ENCODE results near the gene DOCK3. TPM values are rescaled to one million over a fixed set of nuclear protein-coding genes. Genes with fewer than 3 reads are reported as not detected.
"Not testable (repeated sequence)": the region's sequence is repeated elsewhere in the genome, so short reads cannot be mapped to it uniquely, and the experiment has no call there.

DOCK3 gene
- total and polyA plus RNA-seq, 2 donors (not counting 3 experiments of a cell fraction or from before 2014, with no cell fraction given), result 0.08 to 0.13 TPM

DNA sequence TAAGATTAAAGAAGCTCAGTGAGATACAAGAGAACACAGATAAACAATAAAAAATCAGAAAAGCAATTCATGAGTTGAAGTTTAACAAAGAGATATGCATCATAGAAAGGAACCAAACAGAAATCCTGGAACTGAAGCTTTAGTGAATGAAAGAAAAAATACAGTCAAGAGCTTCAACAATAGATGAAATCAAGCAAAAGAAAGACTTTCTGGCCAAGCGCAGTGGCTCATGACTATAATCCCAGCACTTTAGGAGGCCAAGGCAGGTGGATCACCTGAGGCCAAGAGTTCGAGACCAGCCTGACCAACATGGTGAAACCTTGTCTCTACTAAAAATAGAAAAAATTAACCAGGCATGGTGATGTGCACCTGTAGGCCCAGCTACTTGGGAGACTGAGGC is 408.8 kb downstream of the DOCK3 start:
- TF ChIP-seq MAX (IDR thresholded peaks at IDR 0.05; ENCODE audit: insufficient read depth, insufficient read length), result no peak
- TF ChIP-seq MYC (IDR thresholded peaks at IDR 0.05; ENCODE audit: low read depth, low read length), result no peak
- TF ChIP-seq POLR2AphosphoS5 (IDR thresholded peaks at IDR 0.05; ENCODE audit: insufficient read depth, low read depth, low read length), result no peak
- no peak for TF ChIP-seq EZH2 (IDR thresholded peaks at IDR 0.05; ENCODE audit: borderline replicate concordance, low read depth, low read length, severe bottlenecking)
- DNase-seq (ENCODE audit: low read depth, low spot score) (no peak), FAIRE-seq (no peak)
- no peaks in the 10 kb centered on the region for H3K79me2 ChIP-seq (ENCODE audit: control insufficient read depth, insufficient read depth, low read length)
- H2AFZ ChIP-seq (ENCODE audit: low read depth, low read length), result no peak overlapping the region
- intact Hi-C loops (cut with micrococcal nuclease), result no loop called here
- H3K4me2 ChIP-seq (ENCODE audit: insufficient read depth, low read length), result no peak overlapping the region
- BruUV-seq (replicated peaks), result no TSS peak
- H3K36me3 ChIP-seq (ENCODE audit: control insufficient read depth in 2 of 2, extremely low read depth in 1 of 2, insufficient read depth in 2 of 2, low read length in 2 of 2), result no peaks in the 10 kb centered on the region
- H4K20me1 ChIP-seq (replicated peaks; ENCODE audit: control insufficient read depth, extremely low read depth, insufficient read depth, low read length), result no peaks in the 10 kb centered on the region
- H3K27me3 ChIP-seq (ENCODE audit: control insufficient read depth in 2 of 2, insufficient read depth in 2 of 2, low read length in 2 of 2), result no peaks in the 10 kb centered on the region
- dilution Hi-C loops (cut with MboI; ENCODE audit: extremely low pct_ligation_motif_present, low sequenced_read_pairs), result no loop called here
- no peak overlapping the region for H3K27ac ChIP-seq (ENCODE audit: insufficient read depth, low read depth, low read length)
- peaks cover 3% of the 10 kb centered on the region for H3K9me3 ChIP-seq (replicated peaks; ENCODE audit: control insufficient read depth, insufficient read depth, low read length)
- H3K4me1 ChIP-seq (ENCODE audit: control insufficient read depth, extremely low read depth, insufficient read depth, low read length), result no peaks in the 10 kb centered on the region
- POLR2A ChIA-PET, result no interaction called here
- H3K9ac ChIP-seq (replicated peaks; ENCODE audit: extremely low read depth, insufficient read depth, low read length), result no peak overlapping the region
- H3K4me3 ChIP-seq (replicated peaks in 1 of 3; ENCODE audit: insufficient read depth in 1 of 3, low read depth in 1 of 3, low read length in 3 of 3), result no peak overlapping the region
- no peaks in the 10 kb centered on the region for H3K9me1 ChIP-seq (replicated peaks; ENCODE audit: control insufficient read depth, extremely low read depth, insufficient read depth, low read length)
- CTCF ChIA-PET, result interaction anchor here (1.7 kb wide), 1 partner anchor 17 kb away, joined by 3 read pairs; no protein-coding TSS in a partner anchor

GRCh38 chr3:51092141-51092540 is 417.4 kb downstream of the DOCK3 start:
- not testable (repeated sequence) for H3K4me1 ChIP-seq (ENCODE audit: control insufficient read depth, extremely low read depth, insufficient read depth, low read length); BruUV-seq (replicated peaks)

DNA sequence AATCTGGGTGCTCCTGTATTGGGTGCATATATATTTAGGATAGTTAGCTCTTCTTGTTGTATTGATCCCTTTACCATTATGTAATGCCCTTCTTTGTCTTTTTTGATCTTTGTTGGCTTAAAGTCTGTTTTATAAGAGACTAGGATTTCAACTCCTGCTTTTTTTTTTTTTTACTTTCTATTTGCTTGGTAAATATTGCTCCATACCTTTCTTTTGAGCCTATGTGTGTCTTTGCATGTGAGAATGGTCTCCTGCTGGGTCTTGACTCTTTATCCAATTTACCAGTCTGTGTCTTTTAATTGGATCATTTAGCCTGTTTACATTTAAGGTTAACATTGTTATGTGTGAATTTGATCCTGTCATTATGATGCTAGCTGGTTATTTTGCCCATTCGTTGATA is 420.1 kb downstream of the DOCK3 start:
- dilution Hi-C loops (cut with MboI; ENCODE audit: extremely low pct_ligation_motif_present, low sequenced_read_pairs); H3K27me3 ChIP-seq (ENCODE audit: control insufficient read depth in 2 of 2, insufficient read depth in 2 of 2, low read length in 2 of 2); H3K79me2 ChIP-seq (ENCODE audit: control insufficient read depth, insufficient read depth, low read length); H3K9me3 ChIP-seq (replicated peaks; ENCODE audit: control insufficient read depth, insufficient read depth, low read length); BruUV-seq (replicated peaks); H3K4me1 ChIP-seq (ENCODE audit: control insufficient read depth, extremely low read depth, insufficient read depth, low read length); H3K9ac ChIP-seq (replicated peaks; ENCODE audit: extremely low read depth, insufficient read depth, low read length); DNase-seq (ENCODE audit: low read depth, low spot score); H3K4me3 ChIP-seq (replicated peaks in 1 of 3; ENCODE audit: insufficient read depth in 1 of 3, low read depth in 1 of 3, low read length in 3 of 3); CTCF ChIA-PET; H4K20me1 ChIP-seq (replicated peaks; ENCODE audit: control insufficient read depth, extremely low read depth, insufficient read depth, low read length); FAIRE-seq; H3K4me2 ChIP-seq (ENCODE audit: insufficient read depth, low read length); intact Hi-C loops (cut with micrococcal nuclease); H3K9me1 ChIP-seq (replicated peaks; ENCODE audit: control insufficient read depth, extremely low read depth, insufficient read depth, low read length); H2AFZ ChIP-seq (ENCODE audit: low read depth, low read length); H3K36me3 ChIP-seq (ENCODE audit: control insufficient read depth in 2 of 2, extremely low read depth in 1 of 2, insufficient read depth in 2 of 2, low read length in 2 of 2); POLR2A ChIA-PET; H3K27ac ChIP-seq (ENCODE audit: insufficient read depth, low read depth, low read length): not testable (repeated sequence)

More at GRCh38 chr3:51092141-51092540, 417.4 kb downstream of the DOCK3 start:
- H3K9ac ChIP-seq (replicated peaks; ENCODE audit: extremely low read depth, insufficient read depth, low read length); DNase-seq (ENCODE audit: low read depth, low spot score); H3K27ac ChIP-seq (ENCODE audit: insufficient read depth, low read depth, low read length); H3K4me3 ChIP-seq (replicated peaks in 1 of 3; ENCODE audit: insufficient read depth in 1 of 3, low read depth in 1 of 3, low read length in 3 of 3); FAIRE-seq; H3K79me2 ChIP-seq (ENCODE audit: control insufficient read depth, insufficient read depth, low read length); H3K36me3 ChIP-seq (ENCODE audit: control insufficient read depth in 2 of 2, extremely low read depth in 1 of 2, insufficient read depth in 2 of 2, low read length in 2 of 2); POLR2A ChIA-PET; H4K20me1 ChIP-seq (replicated peaks; ENCODE audit: control insufficient read depth, extremely low read depth, insufficient read depth, low read length); H3K9me1 ChIP-seq (replicated peaks; ENCODE audit: control insufficient read depth, extremely low read depth, insufficient read depth, low read length); H3K9me3 ChIP-seq (replicated peaks; ENCODE audit: control insufficient read depth, insufficient read depth, low read length); H3K4me2 ChIP-seq (ENCODE audit: insufficient read depth, low read length); H2AFZ ChIP-seq (ENCODE audit: low read depth, low read length); H3K27me3 ChIP-seq (ENCODE audit: control insufficient read depth in 2 of 2, insufficient read depth in 2 of 2, low read length in 2 of 2); intact Hi-C loops (cut with micrococcal nuclease); dilution Hi-C loops (cut with MboI; ENCODE audit: extremely low pct_ligation_motif_present, low sequenced_read_pairs): not testable (repeated sequence)
- CTCF ChIA-PET, result interaction anchor here (3.2 kb wide), 1 partner anchor 7 kb away, joined by 18 read pairs; no protein-coding TSS in a partner anchor

Data from endothelial cell of umbilical vein (primary cell).